Gastrocnemius medialis (tissue), 4 donors: ENCODE results near the gene BICD1. TPM values are rescaled to one million over a fixed set of nuclear protein-coding genes. Genes with fewer than 3 reads are reported as not detected.

Source experiments
- ATAC-seq, 2 donors: fragments of 150-250 bp; one replicate each; pipeline ENCODE4 v1.9.1; 2016
- DNase-seq, 2 donors: peaks; one replicate each; pipeline ENCODE4 v3.0.0-alpha.2; 2019
- H3K27ac ChIP-seq, 4 donors: fragments of 200-600 bp; sonication (generic); 1 replicate in 1 of 4; 2 replicates in 3 of 4; pipeline ENCODE4 v1.5.1; 2016 to 2018; ENCODE audit warnings: mild to moderate bottlenecking in 2 of 4, moderate library complexity in 1 of 4
- H3K27me3 ChIP-seq, 3 donors: fragments of 200-600 bp; sonication (generic) in 2 of 3; 1 replicate in 1 of 3; 2 replicates in 2 of 3; pipeline versions ENCODE4 v1.5.1 to v1.6.0; 2016 to 2019; ENCODE audit warnings: mild to moderate bottlenecking in 1 of 3, moderate library complexity in 1 of 3
- H3K36me3 ChIP-seq, 2 donors: fragments of 200-600 bp; sonication (generic) in 1 of 2; one replicate each; pipeline ENCODE4 v1.5.1; 2017 to 2018
- H3K4me1 ChIP-seq, 2 donors: fragments of 200-600 bp; sonication (generic) in 1 of 2; one replicate each; pipeline ENCODE4 v1.5.1; 2016 to 2017; ENCODE audit warnings: mild to moderate bottlenecking in 2 of 2
- H3K4me3 ChIP-seq, 4 donors: fragments of 200-600 bp; sonication (generic) in 3 of 4; 1 replicate in 1 of 4; 2 replicates in 3 of 4; pipeline ENCODE4 v1.5.1; 2016 to 2019; ENCODE audit warnings: mild to moderate bottlenecking in 2 of 4
- H3K9me3 ChIP-seq, 3 donors: fragments of 200-600 bp; sonication (generic) in 2 of 3; 1 replicate in 1 of 3; 2 replicates in 2 of 3; pipeline ENCODE4 v1.5.1; 2016 to 2019
- CTCF ChIP-seq, 5 experiments: fragments of 450-650 bp in 3 of 5; fragments of 200-600 bp in 2 of 5; sonication (generic) in 2 of 5; IDR thresholded peaks in 4 of 5; conservative IDR thresholded peaks in 1 of 5; 1 replicate in 4 of 5; 2 replicates in 1 of 5; pipeline ENCODE4 v1.5.1; 2016 to 2019; ENCODE audit warnings: antibody characterized with exemption in 5 of 5, mild to moderate bottlenecking in 3 of 5, moderate library complexity in 3 of 5
- POLR2A ChIP-seq, 2 donors: fragments of 450-650 bp; IDR thresholded peaks; one replicate each; pipeline ENCODE4 v1.6.1; 2017; ENCODE audit warnings: antibody characterized with exemption in 2 of 2, mild to moderate bottlenecking in 2 of 2, moderate library complexity in 2 of 2
- in situ Hi-C, 4 donors: fragments of 200-750 bp; cut with MboI; loops; one replicate each; pipeline versions ENCODE4 v1.15.0 to v1.8.0; 2017; ENCODE audit warnings: low sequenced_read_pairs in 4 of 4
- intact Hi-C: fragments of 100-400 bp; cut with DNase I; formaldehyde crosslinking; loops from one replicate; pipeline ENCODE4 v1.15.1; 2023; ENCODE audit warnings: low total_unique reads
- total RNA-seq, 4 donors: library from RNA; depleted of rRNA; stranded (reverse); fragments of >200 nt; gene quantifications; one replicate each; pipeline versions ENCODE4 v1.1.0 to v1.2.3, GENCODE V29; 2016

BICD1 gene
- total RNA-seq, 4 donors from 2014 or later, result 1.4 to 2.3 (median 2.0) TPM

DNA sequence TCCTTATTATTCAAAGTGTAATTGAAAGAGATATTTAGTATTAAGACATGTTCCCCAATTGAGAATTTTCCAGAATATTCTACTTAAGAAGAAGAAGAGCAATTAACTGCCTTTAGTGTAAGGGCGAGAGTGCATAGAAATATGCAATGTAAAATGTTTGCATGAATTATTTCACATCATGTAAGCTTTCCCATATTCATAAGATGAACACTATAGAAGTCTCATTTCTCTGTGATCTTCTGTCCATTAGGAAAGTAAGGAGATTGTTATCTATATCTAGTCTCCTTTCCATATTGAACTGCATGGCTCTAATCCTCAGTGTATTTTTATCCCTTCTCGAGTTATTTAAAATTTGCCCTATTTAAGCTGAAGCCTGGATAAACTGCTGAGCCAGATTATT is 275.6 kb downstream of the BICD1 start:
- Histone ChIP-seq H3K9me3 (no peaks in the 10 kb centered on the region), H3K27me3 (no peaks in the 10 kb centered on the region), H3K27ac (no peak overlapping the region), H3K4me1 (no peaks in the 10 kb centered on the region), H3K36me3 (no peaks in the 10 kb centered on the region), H3K4me3 (no peak overlapping the region)
- TF ChIP-seq CTCF (IDR thresholded peaks at IDR 0.05 in 4 of 5, conservative IDR thresholded peaks at IDR 0.05 in 1 of 5), result no peak
- no peak for TF ChIP-seq POLR2A (IDR thresholded peaks at IDR 0.05)
- in situ Hi-C loops (no loop called here), intact Hi-C loops (no loop called here)
- no peak for ATAC-seq
- DNase-seq, result no peak

DNA sequence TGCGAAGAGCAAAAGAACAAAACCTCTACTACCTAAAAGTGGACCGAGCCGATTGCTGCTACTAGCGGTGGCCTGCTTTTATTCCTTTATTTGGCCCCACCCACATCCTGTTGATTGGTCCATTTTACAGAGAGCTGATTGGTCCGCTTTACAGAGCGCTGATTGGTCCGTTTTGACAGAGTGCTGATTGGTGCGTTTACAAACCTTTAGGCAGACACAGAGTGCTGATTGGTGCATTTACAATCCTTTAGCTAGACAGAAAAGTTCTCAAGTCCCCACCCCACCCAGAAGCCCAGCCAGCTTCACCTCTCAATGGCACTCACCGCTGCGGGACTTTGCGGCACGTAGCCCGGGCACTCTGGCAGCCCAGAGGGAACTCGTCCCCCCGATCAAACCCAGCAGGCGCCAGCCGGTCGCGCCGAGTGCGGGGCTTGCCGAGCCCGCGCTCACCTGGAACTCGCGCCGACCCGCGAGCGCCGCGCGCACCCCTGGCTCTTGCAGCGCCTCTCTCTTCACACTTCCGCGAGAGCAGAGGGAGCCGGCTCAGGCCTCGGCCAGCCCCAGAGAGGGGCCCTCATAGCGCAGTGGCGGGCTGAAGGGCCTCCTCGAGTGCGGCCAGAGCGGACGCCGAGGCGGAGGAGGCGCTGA is 284.0 kb downstream of the BICD1 start:
- in situ Hi-C loops, result no loop called here
- peak overlapping the region; percentile 27 to 45 (median 32) for H3K4me3 ChIP-seq
- no peak for DNase-seq

GRCh38 chr12:32395026-32395425 is 288.4 kb downstream of the BICD1 start:
- no peak overlapping the region for H3K27ac ChIP-seq
- H3K36me3 ChIP-seq, result no peaks in the 10 kb centered on the region
- no peak overlapping the region for H3K4me3 ChIP-seq
- H3K9me3 ChIP-seq, result no peaks in the 10 kb centered on the region
- in situ Hi-C loops, result no loop called here
- DNase-seq (no peak), ATAC-seq (no peak)
- TF ChIP-seq POLR2A (IDR thresholded peaks at IDR 0.05) (no peak), CTCF (IDR thresholded peaks at IDR 0.05 in 4 of 5, conservative IDR thresholded peaks at IDR 0.05 in 1 of 5) (no peak)
- intact Hi-C loops, result loop anchor here (5.0 kb wide), 2 partner anchors 62 to 267 kb away; no protein-coding TSS in a partner anchor
- H3K27me3 ChIP-seq, result peaks cover 0 to 7% (median 0%) of the 10 kb centered on the region in 3 donors
- peaks cover 4 to 9% of the 10 kb centered on the region in 2 donors for H3K4me1 ChIP-seq

More for the DNA sequence above, 284.0 kb downstream of the BICD1 start:
- intact Hi-C loops, result no loop called here
- Histone ChIP-seq H3K9me3 (no peaks in the 10 kb centered on the region), H3K36me3 (no peaks in the 10 kb centered on the region), H3K4me1 (no peaks in the 10 kb centered on the region), H3K27ac (no peak overlapping the region), H3K27me3 (peaks cover 0 to 10% (median 0%) of the 10 kb centered on the region in 3 donors)
- no peak for ATAC-seq
- TF ChIP-seq CTCF (IDR thresholded peaks at IDR 0.05 in 4 of 5, conservative IDR thresholded peaks at IDR 0.05 in 1 of 5) (no peak), POLR2A (IDR thresholded peaks at IDR 0.05) (no peak)

GRCh38 chr12:32397696-32398095 is 291.0 kb downstream of the BICD1 start:
- H3K36me3 ChIP-seq, result no peaks in the 10 kb centered on the region
- ATAC-seq (no peak), DNase-seq (no peak)
- no peak for TF ChIP-seq CTCF (IDR thresholded peaks at IDR 0.05 in 4 of 5, conservative IDR thresholded peaks at IDR 0.05 in 1 of 5)
- TF ChIP-seq POLR2A (IDR thresholded peaks at IDR 0.05), result no peak
- no peak overlapping the region for H3K4me3 ChIP-seq
- in situ Hi-C loops (no loop called here), intact Hi-C loops (loop anchor here (5.0 kb wide), 2 partner anchors 60 to 265 kb away; no protein-coding TSS in a partner anchor)
- H3K27me3 ChIP-seq, result no peaks in the 10 kb centered on the region
- no peaks in the 10 kb centered on the region for H3K9me3 ChIP-seq
- H3K4me1 ChIP-seq, result peaks cover 4 to 16% of the 10 kb centered on the region in 2 donors
- H3K27ac ChIP-seq, result no peak overlapping the region
